ENCODE measurements around the gene CCDC88C.

Gene CCDC88C

DNA sequence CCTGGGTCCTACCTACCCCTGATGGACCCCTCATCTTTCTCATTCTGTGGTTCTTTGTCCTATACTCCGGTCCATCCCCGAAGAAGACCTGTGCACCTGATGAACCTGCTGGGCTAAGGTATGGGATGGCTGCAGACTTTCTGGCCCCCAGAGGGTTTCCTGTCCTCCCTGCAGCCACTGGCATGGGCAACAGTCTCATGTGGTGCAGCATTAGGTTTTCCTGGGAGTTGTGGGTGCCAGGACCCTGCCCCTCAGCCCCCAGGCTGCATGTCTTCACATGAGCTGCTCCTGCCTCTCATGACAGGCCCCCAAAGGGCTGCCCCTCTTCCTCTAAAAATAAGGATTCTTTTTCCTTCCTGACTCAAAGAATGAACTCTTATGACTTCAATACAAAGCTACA is 100.9 kb downstream of the CCDC88C start:
- H3K23ac ChIP-seq (ENCODE audit: low read length): no peak overlapping the region
- H3K79me2 ChIP-seq (ENCODE audit: control insufficient read depth, insufficient read depth, low read length, poor library complexity): no peaks in the 10 kb centered on the region
- H2BK5ac ChIP-seq (ENCODE audit: low read depth, low read length, poor library complexity): no peak overlapping the region
- H3K36me3 ChIP-seq (ENCODE audit: control insufficient read depth in 1 of 2, insufficient read depth in 2 of 2, low read length in 2 of 2): peaks cover 4 to 6% of the 10 kb centered on the region in 2 experiments
- H3K4me1 ChIP-seq (ENCODE audit: control insufficient read depth in 1 of 2, insufficient read depth in 2 of 2, low read length in 2 of 2): no peaks in the 10 kb centered on the region
- DNase-seq: no peak
- no peak overlapping the region for H2AFZ ChIP-seq (ENCODE audit: insufficient read depth, low read length, poor library complexity)
- no peak overlapping the region for H4K91ac ChIP-seq (ENCODE audit: low read depth, low read length)
- H3K9me3 ChIP-seq (ENCODE audit: insufficient read depth, low read depth, low read length): no peaks in the 10 kb centered on the region
- no peak overlapping the region for H2BK12ac ChIP-seq (ENCODE audit: low read length)
- no peak overlapping the region for H2AK5ac ChIP-seq (ENCODE audit: low read length)
- H4K12ac ChIP-seq (ENCODE audit: low read depth, low read length): no peak overlapping the region
- no CpG with 5 or more reads among the region's 2 CpGs for WGBS (ENCODE audit: extremely low coverage, insufficient coverage, insufficient read length)
- no peak overlapping the region for H4K8ac ChIP-seq (ENCODE audit: low read depth, low read length)
- no peak overlapping the region for H3K9ac ChIP-seq (ENCODE audit: low read length)
- no peaks in the 10 kb centered on the region for H3K27me3 ChIP-seq (ENCODE audit: insufficient read depth, low read length)
- no peak overlapping the region for H3K4me3 ChIP-seq (ENCODE audit: low read depth, low read length)
- H3K14ac ChIP-seq (ENCODE audit: low read length): no peak overlapping the region
- no peak overlapping the region for H3K4ac ChIP-seq (ENCODE audit: low read depth, low read length)
- H3K79me1 ChIP-seq (ENCODE audit: low read length): no peaks in the 10 kb centered on the region
- H3K27ac ChIP-seq (ENCODE audit: low read depth, low read length): no peak overlapping the region
- H3K18ac ChIP-seq (ENCODE audit: low read length): no peak overlapping the region
- H2BK120ac ChIP-seq (ENCODE audit: insufficient read depth, low read length, poor library complexity): no peak overlapping the region
- H3K4me2 ChIP-seq (ENCODE audit: low read length): no peak overlapping the region

DNA sequence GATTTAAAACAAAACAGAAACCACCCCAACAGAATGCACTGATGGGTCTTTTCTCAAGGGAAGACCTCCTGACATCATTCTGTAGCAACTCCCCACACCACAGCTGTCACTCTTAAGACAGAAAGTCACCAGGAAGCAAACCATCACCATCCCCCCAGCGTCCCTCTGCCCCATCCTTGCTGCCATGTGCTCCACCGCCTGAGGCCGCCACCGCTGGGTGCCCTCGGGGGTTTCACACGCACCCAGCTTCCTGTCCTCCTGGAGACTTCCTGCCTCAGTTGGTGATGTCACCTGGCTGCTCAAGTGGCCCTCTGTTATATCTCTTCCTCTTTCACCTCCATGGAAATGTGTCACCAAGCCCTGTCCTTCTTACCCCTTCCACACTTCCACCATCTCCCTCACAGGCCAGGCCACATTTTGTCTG is 101.8 kb downstream of the CCDC88C start:
- no CpG with 5 or more reads among the region's 6 CpGs for WGBS (ENCODE audit: extremely low coverage, insufficient coverage, insufficient read length)
- H2AK5ac ChIP-seq (ENCODE audit: low read length): no peak overlapping the region
- H3K23ac ChIP-seq (ENCODE audit: low read length): no peak overlapping the region
- peaks cover 4 to 6% of the 10 kb centered on the region in 2 experiments for H3K36me3 ChIP-seq (ENCODE audit: control insufficient read depth in 1 of 2, insufficient read depth in 2 of 2, low read length in 2 of 2)
- no peak overlapping the region for H3K14ac ChIP-seq (ENCODE audit: low read length)
- no peak overlapping the region for H3K4me2 ChIP-seq (ENCODE audit: low read length)
- H2BK12ac ChIP-seq (ENCODE audit: low read length): no peak overlapping the region
- no peak overlapping the region for H2BK120ac ChIP-seq (ENCODE audit: insufficient read depth, low read length, poor library complexity)
- no peak overlapping the region for H3K9ac ChIP-seq (ENCODE audit: low read length)
- no peaks in the 10 kb centered on the region for H3K27me3 ChIP-seq (ENCODE audit: insufficient read depth, low read length)
- H2AFZ ChIP-seq (ENCODE audit: insufficient read depth, low read length, poor library complexity): no peak overlapping the region
- H3K18ac ChIP-seq (ENCODE audit: low read length): no peak overlapping the region
- no peak overlapping the region for H4K8ac ChIP-seq (ENCODE audit: low read depth, low read length)
- H4K12ac ChIP-seq (ENCODE audit: low read depth, low read length): no peak overlapping the region
- H3K79me2 ChIP-seq (ENCODE audit: control insufficient read depth, insufficient read depth, low read length, poor library complexity): no peaks in the 10 kb centered on the region
- no peak overlapping the region for H2BK5ac ChIP-seq (ENCODE audit: low read depth, low read length, poor library complexity)
- no peak overlapping the region for H3K4me3 ChIP-seq (ENCODE audit: low read depth, low read length)
- no peaks in the 10 kb centered on the region for H3K9me3 ChIP-seq (ENCODE audit: insufficient read depth, low read depth, low read length)
- no peaks in the 10 kb centered on the region for H3K79me1 ChIP-seq (ENCODE audit: low read length)
- no peak for DNase-seq
- H3K4me1 ChIP-seq (ENCODE audit: control insufficient read depth in 1 of 2, insufficient read depth in 2 of 2, low read length in 2 of 2): no peaks in the 10 kb centered on the region
- no peak overlapping the region for H3K27ac ChIP-seq (ENCODE audit: low read depth, low read length)
- no peak overlapping the region for H4K91ac ChIP-seq (ENCODE audit: low read depth, low read length)
- H3K4ac ChIP-seq (ENCODE audit: low read depth, low read length): no peak overlapping the region

DNA sequence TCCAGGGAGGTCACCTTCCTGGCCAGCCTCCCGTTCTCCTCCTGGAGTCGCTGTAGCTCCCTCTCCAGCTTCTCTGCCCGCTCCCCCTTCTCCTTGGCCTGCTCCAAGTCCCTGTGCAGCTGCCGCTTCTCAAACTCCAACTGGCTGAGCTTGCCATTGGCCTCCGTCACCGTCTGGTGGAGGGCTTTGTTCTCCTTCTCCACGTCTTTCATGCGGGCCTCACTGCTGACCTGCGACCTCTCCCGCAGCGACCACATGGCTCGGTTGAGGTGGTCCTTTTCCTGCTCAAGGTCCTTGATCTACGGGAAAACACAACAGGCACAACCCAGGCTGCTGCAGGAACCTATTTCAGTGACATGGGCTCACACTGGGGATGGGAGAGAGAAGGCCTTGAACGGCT is 103.8 kb downstream of the CCDC88C start:
- no peak overlapping the region for H2BK5ac ChIP-seq (ENCODE audit: low read depth, low read length, poor library complexity)
- no peaks in the 10 kb centered on the region for H3K79me1 ChIP-seq (ENCODE audit: low read length)
- no peak overlapping the region for H3K4me2 ChIP-seq (ENCODE audit: low read length)
- H3K27ac ChIP-seq (ENCODE audit: low read depth, low read length): no peak overlapping the region
- no peak overlapping the region for H3K9ac ChIP-seq (ENCODE audit: low read length)
- no peak overlapping the region for H4K91ac ChIP-seq (ENCODE audit: low read depth, low read length)
- no CpG with 5 or more reads among the region's 14 CpGs for WGBS (ENCODE audit: extremely low coverage, insufficient coverage, insufficient read length)
- peaks cover 4 to 6% of the 10 kb centered on the region in 2 experiments for H3K36me3 ChIP-seq (ENCODE audit: control insufficient read depth in 1 of 2, insufficient read depth in 2 of 2, low read length in 2 of 2)
- H2BK12ac ChIP-seq (ENCODE audit: low read length): no peak overlapping the region
- no peaks in the 10 kb centered on the region for H3K9me3 ChIP-seq (ENCODE audit: insufficient read depth, low read depth, low read length)
- no peak overlapping the region for H2AFZ ChIP-seq (ENCODE audit: insufficient read depth, low read length, poor library complexity)
- H3K18ac ChIP-seq (ENCODE audit: low read length): no peak overlapping the region
- H3K4ac ChIP-seq (ENCODE audit: low read depth, low read length): no peak overlapping the region
- no peak overlapping the region for H4K8ac ChIP-seq (ENCODE audit: low read depth, low read length)
- H3K4me3 ChIP-seq (ENCODE audit: low read depth, low read length): no peak overlapping the region
- no peaks in the 10 kb centered on the region for H3K79me2 ChIP-seq (ENCODE audit: control insufficient read depth, insufficient read depth, low read length, poor library complexity)
- H3K27me3 ChIP-seq (ENCODE audit: insufficient read depth, low read length): no peaks in the 10 kb centered on the region
- H2BK120ac ChIP-seq (ENCODE audit: insufficient read depth, low read length, poor library complexity): no peak overlapping the region
- no peak overlapping the region for H3K14ac ChIP-seq (ENCODE audit: low read length)
- no peak overlapping the region for H3K23ac ChIP-seq (ENCODE audit: low read length)
- DNase-seq: no peak
- H3K4me1 ChIP-seq (ENCODE audit: control insufficient read depth in 1 of 2, insufficient read depth in 2 of 2, low read length in 2 of 2): no peaks in the 10 kb centered on the region
- H2AK5ac ChIP-seq (ENCODE audit: low read length): no peak overlapping the region
- H4K12ac ChIP-seq (ENCODE audit: low read depth, low read length): no peak overlapping the region

- H2AFZ ChIP-seq (ENCODE audit: insufficient read depth, low read length, poor library complexity): no peak overlapping the region
- H3K9ac ChIP-seq (ENCODE audit: low read length): no peak overlapping the region
- no peaks in the 10 kb centered on the region for H3K9me3 ChIP-seq (ENCODE audit: insufficient read depth, low read depth, low read length)
- H4K8ac ChIP-seq (ENCODE audit: low read depth, low read length): no peak overlapping the region
- no peaks in the 10 kb centered on the region for H3K4me1 ChIP-seq (ENCODE audit: control insufficient read depth in 1 of 2, insufficient read depth in 2 of 2, low read length in 2 of 2)
- no peak overlapping the region for H3K18ac ChIP-seq (ENCODE audit: low read length)
- H4K12ac ChIP-seq (ENCODE audit: low read depth, low read length): no peak overlapping the region
- H2AK5ac ChIP-seq (ENCODE audit: low read length): no peak overlapping the region
- DNase-seq: no peak
- no peaks in the 10 kb centered on the region for H3K79me2 ChIP-seq (ENCODE audit: control insufficient read depth, insufficient read depth, low read length, poor library complexity)
- H3K14ac ChIP-seq (ENCODE audit: low read length): no peak overlapping the region
- no peak overlapping the region for H2BK12ac ChIP-seq (ENCODE audit: low read length)
- no peak overlapping the region for H3K27ac ChIP-seq (ENCODE audit: low read depth, low read length)
- no peaks in the 10 kb centered on the region for H3K27me3 ChIP-seq (ENCODE audit: insufficient read depth, low read length)
- no CpG with 5 or more reads among the region's 34 CpGs for WGBS (ENCODE audit: extremely low coverage, insufficient coverage, insufficient read length)
- peaks cover 4 to 6% of the 10 kb centered on the region in 2 experiments for H3K36me3 ChIP-seq (ENCODE audit: control insufficient read depth in 1 of 2, insufficient read depth in 2 of 2, low read length in 2 of 2)
- no peak overlapping the region for H3K4me2 ChIP-seq (ENCODE audit: low read length)
- no peak overlapping the region for H3K4ac ChIP-seq (ENCODE audit: low read depth, low read length)
- H2BK5ac ChIP-seq (ENCODE audit: low read depth, low read length, poor library complexity): no peak overlapping the region
- H3K23ac ChIP-seq (ENCODE audit: low read length): no peak overlapping the region
- H2BK120ac ChIP-seq (ENCODE audit: insufficient read depth, low read length, poor library complexity): no peak overlapping the region
- H3K79me1 ChIP-seq (ENCODE audit: low read length): no peaks in the 10 kb centered on the region
- H4K91ac ChIP-seq (ENCODE audit: low read depth, low read length): no peak overlapping the region
- no peak overlapping the region for H3K4me3 ChIP-seq (ENCODE audit: low read depth, low read length)
Observed at GRCh38 chr14:91313154-91313850, 104.3 kb downstream of the CCDC88C start.

Data from trophoblast cell (in vitro differentiated cells and primary cell).